Jurkat, Clone E6-1 (cell line): ENCODE measurements around the gene CSRNP3.
A peak's percentile ranks its signal among the peaks of the same experiment; 100 is the strongest.

Experiments used
- DNase-seq: peaks from one replicate; pipeline ENCODE4 v3.0.0-alpha.2; 2011; ENCODE audit warnings: low read depth, low spot score
- H3K4me3 ChIP-seq: 2 replicates; pipeline ENCODE4 v1.5.1; 2011; ENCODE audit warnings: mild to moderate bottlenecking, low read length, control low read depth, moderate library complexity

Gene CSRNP3

DNA sequence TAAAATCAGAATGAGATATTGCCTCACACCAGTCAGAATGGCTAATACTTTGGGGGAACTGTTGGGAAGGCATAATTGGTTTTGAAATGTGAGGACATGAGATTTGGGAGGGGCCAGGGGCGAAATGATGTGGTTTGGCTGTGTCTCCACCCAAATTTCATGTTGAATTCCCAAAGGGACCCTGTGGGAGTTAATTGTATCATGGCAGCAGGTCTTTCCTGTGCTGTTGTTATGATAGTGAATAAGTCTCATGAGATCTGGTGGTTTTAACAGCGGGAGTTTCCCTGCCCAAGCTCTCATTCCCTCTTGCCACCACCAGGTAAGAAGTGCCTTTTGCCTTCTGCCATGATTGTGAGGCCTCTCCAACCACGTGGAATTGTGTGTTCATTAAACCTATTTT lies 59.6 kb downstream of the CSRNP3 start:
- no peak for DNase-seq
- no peak overlapping the region for H3K4me3 ChIP-seq

DNA sequence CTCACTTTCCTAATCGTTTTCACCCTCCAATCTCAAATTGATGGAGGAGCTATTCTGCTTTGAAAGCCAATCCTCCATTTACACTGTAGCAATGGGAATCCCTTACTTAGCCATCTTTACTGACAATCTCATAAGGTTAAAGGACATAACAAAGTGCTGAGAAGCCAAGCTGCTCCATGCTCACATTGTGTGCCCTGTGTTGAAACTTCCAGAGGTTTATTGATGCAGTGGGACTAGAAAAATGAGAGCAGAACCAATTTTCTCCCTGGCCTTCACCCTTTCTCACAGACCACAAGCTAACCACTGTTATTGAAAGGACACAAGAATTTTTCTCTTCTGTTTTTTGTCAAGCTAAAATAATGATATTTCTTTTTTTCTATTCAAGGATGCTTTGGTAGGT lies 63.8 kb downstream of the CSRNP3 start:
- DNase-seq: no peak
- H3K4me3 ChIP-seq: no peak overlapping the region

DNA sequence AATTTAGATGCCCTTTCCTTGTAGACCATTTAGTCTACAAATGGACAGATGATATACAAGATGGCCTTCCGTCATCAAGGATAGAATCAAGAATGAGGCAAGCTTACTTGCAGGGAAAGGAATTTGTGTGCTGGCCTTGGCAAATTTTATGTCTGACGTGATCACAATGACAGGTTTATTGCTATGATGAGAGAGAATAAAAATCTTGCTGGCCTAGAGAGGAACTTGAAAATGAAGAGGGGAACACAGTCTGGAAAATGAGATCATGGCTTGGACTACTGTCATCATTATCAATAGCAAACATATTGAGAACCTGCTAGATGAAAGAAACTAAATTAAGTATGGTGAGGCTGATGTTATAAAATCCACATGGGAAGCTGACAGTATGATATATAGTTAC lies 66.0 kb downstream of the CSRNP3 start:
- DNase-seq: no peak

DNA sequence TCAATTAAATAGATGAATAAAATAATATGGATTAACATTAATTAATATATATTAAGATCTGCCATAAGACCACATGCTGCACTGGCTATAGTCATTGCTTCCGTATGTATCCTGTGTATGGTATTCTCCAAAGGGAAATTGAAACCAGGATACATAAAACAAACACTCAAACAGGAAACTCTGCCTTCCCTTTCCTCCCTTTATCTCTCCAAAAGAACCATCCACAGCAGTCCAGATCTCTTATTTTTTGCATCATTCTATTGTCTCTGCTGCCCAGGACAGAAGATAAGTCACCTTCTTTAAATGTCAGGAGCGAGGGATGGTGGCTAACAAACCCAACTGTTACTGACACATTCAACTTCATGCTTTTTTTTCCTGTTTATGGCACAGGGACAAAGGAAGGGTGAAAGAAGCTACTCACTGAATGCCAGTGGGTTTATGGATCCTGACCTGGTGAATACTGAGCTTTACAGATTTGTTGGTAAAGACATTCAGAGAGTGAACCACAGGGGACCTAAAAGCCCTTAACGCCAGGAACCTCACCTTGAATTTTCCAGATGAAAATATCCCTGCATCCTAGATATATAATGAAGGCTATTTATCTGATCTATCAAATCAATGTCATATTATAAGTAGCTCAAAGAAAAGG lies 67.5 kb downstream of the CSRNP3 start:
- no peak overlapping the region for H3K4me3 ChIP-seq
- no peak for DNase-seq

More for the DNA sequence above, 66.0 kb downstream of the CSRNP3 start:
- no peak overlapping the region for H3K4me3 ChIP-seq

DNA sequence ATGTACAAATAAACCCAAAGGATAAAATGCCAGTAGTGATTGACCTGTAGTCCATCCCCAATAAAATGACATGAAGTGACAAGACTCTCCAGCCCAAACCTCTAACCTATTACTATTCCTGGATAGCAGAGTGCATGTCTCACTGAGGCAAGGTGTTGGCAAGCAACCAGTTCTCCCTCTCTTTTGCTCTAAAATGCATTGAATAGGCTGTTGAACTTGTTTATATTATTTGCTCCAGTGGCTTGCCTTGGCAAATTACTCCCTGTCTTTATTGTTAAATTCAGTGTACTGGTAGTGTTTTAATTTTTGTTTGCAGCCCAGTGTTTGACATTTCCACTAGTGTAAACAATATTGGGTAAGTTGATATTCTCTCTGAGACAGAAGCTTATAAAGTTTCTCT lies 70.5 kb downstream of the CSRNP3 start:
- no peak for DNase-seq
- no peak overlapping the region for H3K4me3 ChIP-seq

DNA sequence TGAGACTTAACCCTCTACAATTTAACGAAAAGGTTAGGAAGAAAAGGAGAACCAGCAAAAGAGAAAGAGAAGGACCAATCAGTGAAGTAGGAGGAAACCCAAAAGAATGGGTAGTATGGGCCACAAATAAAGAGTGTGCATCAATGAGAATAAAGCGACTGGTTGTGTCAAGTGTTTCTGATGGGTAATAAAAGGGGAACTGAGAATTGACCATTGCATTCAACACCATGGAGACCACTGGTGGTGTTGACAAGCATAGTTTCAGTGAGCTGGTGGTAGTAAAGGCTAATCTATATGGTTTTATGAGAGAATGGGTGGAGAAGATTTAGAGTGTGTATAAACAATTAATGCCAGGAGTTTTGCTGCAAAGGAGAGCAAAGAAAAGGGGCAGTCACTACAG lies 75.4 kb downstream of the CSRNP3 start:
- DNase-seq: no peak
- no peak overlapping the region for H3K4me3 ChIP-seq

DNA sequence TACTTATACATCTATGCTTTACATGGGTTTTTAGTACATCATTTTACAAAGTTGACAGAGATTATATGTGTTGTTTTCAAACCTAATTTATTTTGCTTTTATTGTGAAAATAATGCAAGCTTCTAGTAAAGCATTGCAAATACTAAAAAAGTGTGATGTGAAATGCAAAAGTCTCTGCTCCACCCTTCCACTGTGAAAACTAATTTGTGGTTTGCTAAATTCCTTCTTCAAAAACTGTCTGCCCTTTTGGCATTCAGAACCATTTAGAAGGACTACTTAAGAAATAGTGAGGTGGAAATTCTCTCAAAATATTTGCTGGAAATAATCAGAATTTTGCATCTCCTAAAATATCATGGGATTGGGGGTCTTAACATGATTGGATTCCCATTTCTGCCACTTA lies 78.4 kb downstream of the CSRNP3 start:
- H3K4me3 ChIP-seq: no peak overlapping the region
- DNase-seq: no peak

DNA sequence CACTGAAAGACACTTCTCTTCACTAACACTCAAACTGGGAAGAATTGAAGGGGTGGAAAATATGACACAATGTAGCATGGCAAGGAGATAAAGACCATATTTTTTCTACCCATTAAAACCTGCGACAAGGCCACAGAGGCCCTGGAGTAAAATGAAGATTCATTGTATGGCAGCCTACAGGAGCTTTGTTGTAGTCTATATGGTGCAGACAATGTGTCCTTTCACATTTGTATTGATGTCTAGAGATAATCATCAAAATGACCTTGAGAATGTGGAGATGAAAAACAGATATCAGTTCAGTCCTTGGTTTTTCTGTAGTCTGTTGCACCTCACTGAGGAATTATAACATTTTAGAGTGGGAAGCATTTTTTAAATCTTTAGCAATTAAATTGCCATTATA lies 80.1 kb downstream of the CSRNP3 start:
- no peak for DNase-seq
- H3K4me3 ChIP-seq: no peak overlapping the region

DNA sequence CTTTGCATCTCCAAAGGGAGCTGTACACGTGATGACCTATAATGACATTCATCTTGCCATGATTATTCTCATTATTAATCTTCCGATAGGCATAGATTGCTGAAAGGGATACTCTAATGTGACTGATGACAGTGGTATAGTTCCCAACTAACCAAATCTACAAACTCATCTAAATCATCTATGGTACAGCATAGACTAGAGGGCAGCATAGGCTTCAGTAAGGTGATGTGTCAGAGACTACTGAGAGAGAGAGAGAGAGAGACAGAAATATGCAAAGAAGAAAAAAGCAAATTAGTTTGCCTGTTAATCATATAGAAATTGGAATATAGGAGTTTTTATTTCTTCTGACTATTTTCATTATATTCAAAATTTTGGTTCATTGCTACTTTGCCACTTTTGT lies 89.3 kb downstream of the CSRNP3 start:
- DNase-seq: no peak
- no peak overlapping the region for H3K4me3 ChIP-seq

DNA sequence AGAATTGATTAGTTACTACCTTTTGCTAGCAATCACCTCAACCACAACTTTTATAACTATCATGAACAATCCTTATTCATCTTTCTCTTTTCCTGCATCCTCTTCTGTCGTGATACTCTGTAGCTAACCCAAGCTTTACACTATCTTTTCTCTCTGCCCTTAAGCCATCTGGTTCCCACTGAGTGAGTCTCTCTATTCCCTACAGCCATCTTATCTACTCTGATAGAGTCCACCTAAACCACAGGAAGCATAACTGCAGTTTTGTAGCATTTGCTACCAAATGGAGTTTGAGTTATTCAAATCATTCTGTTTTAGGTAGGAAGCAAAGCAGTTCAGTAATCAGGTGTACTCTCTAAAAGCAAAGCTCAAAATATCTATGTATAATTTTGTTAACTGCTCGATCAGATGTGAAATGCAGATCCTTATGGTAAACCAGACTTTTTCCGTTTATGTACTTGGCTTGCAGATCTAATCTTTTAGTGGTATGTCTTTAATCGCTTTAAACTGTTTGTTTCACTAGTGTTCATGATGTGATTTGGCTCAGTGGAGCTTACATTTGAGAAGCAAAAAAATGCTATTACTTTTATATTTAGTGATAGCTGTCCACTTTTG lies 91.0 kb downstream of the CSRNP3 start:
- DNase-seq: no peak

DNA sequence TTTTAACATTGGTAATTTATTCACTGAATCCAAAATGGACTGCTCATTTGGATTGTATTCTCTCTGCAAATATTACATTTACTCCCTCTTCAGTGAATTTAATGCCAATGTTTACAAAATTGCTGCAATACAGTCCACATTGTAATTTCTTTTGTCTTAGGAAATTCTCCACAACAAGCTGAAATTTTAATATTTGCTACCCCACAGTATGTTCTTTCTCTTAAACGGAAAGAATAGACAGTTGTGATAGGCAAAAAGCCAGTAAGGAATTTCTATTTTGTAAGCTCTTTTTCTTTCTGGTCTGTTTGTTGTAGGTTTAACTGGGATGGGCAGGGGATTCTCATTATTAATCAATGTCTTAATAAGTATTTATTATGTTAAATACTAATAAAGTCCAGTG lies 92.0 kb downstream of the CSRNP3 start:
- no peak overlapping the region for H3K4me3 ChIP-seq
- DNase-seq: no peak

More for the DNA sequence above, 91.0 kb downstream of the CSRNP3 start:
- H3K4me3 ChIP-seq: no peak overlapping the region

DNA sequence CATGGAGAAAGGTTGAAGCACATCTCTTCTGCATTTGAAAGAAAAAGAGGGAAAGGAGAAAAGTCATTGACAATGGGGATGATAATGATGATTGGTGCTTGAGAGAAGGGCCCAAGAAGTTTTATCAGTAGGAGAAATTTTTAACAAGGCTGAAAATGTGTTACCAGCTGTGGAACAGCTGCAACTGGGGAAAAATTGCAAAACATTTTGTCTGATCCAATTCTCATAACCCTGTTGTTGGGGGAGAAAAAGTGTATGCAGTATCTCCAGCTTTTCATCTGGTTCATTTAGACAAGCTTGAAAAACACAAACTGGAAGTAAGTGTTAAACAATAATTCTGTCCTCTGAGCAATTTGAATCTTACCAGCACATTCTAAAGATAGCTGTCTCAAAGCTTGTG lies 92.7 kb downstream of the CSRNP3 start:
- no peak overlapping the region for H3K4me3 ChIP-seq
- no peak for DNase-seq

DNA sequence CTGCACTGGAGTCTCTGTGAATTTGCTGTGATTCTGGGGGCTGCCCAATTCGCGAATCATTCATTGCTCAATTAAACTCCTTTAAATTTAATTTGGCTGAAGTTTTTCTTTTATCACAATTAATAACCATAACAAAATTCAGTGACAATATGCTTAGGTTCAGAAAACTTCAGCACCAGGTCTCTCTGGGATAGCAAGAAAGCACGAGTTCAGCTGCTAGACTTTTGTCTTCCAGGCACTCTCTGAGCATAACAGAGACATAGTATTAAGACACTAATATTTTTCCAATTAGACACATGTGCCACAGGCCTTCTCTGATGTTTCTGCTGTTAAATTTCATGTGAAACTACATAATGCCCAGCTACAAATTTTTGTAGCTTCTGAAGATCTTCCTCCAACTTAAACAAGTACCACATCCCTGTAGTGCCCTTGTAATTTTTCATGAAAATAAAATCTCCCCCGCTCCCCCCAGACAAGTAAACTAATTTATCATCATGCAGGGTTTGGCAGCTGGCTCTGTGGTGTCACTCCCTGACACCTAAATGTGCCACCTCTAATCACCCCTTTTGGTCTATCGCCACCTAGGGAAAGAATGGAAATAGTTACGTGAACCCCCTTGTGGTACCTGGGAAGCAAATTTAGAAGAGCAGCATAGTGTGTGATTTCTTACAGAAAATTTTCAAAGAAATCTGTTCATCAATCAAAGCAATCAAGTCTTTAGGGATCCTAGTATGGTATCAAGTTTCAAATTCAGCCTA lies 94.1 kb downstream of the CSRNP3 start:
- peak; percentile 17 for DNase-seq
- H3K4me3 ChIP-seq: no peak overlapping the region

DNA sequence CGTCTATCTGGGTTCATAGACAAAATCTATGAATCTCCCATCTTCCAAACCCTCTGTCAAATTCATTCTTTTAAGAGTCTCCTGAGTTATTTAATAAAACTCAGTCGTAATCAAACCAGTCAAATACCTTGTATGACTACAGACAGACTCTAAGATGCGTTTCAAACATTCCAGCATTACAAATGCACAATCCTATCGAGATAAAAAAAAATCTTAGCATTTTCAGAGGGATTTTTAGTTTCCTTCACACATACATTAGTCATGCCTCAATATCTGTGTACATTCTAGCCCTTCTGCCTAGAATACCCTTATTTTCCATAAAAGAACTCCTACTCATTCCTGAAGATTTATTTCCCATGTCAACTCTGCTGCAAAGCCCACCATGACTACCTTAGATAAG lies 96.5 kb downstream of the CSRNP3 start:
- DNase-seq: no peak

DNA sequence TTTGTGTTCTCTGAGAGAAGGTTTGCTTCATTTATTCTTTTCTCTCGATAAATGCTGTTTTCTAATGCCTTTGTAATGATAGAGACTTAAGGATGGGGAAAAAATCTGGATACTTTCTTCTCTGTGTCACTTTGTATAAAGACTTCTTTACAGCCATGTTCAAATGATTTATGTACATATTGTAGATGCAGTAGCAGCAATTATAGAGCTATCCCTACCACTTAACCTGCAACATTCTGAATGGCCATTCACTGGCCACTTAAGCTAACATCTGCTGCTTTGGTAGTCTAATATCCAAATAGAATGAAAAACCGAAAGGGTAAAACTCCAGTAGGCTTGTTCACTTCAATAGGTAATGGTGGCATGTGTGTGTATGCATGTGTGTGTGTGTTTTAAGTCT lies 97.8 kb downstream of the CSRNP3 start:
- DNase-seq: no peak
- H3K4me3 ChIP-seq: no peak overlapping the region

More for the DNA sequence above, 96.5 kb downstream of the CSRNP3 start:
- no peak overlapping the region for H3K4me3 ChIP-seq

DNA sequence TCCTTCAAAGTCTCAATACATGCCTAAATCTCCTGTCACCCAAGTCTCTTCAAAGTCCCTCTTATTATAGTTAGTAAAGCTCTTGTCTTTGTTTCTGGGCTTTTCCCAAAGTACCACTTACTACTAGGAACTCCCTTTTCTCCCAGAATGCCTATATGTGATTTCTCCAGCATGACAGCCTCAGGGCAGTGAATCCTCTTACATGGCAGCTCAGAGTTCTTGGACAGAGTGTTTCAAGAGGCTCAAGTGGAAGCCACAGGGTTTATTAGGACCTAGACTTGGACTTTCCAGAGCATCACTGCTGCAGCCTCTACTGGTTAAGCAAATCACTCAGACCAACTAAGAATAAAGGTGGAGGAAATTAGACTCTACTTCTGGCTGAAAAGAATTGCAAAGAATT lies 98.9 kb downstream of the CSRNP3 start:
- DNase-seq: no peak
- H3K4me3 ChIP-seq: no peak overlapping the region

DNA sequence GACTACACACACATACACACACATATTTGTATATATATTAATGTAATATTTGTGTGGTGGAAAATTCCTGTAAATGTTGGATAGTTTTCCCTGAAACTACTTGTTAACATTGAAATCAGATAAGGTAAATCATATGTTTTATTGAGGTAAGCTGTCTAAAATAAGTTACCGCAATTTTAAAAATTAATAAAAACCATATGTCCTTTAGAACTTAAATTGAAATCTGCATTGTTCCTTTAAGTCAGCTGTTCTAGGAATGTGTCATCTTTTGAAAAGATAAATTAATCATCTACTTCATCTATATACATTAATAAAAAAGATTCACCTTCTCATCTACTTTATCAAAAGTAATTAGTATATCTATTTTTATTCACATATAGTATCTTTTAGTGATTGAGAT lies 102.0 kb downstream of the CSRNP3 start:
- H3K4me3 ChIP-seq: no peak overlapping the region
- DNase-seq: no peak

DNA sequence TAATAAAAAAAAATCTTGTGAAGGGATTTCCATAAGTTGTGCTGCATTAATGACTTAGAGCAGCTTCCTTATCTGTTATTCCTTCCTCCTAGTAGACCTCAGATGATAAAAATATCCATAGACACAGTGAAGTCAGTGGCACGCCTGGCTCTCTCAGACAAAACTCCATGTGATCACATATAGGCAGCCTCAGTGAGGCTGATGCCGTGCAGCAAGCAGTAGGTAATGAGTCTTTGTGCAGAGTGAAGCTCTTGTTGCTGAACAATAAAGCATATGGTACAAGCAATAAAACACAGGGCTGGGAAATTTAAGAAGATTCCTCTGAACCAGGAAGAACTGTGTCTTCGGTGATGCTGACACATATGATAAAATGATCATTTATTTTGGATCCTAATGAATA lies 102.7 kb downstream of the CSRNP3 start:
- H3K4me3 ChIP-seq: no peak overlapping the region
- DNase-seq: no peak

DNA sequence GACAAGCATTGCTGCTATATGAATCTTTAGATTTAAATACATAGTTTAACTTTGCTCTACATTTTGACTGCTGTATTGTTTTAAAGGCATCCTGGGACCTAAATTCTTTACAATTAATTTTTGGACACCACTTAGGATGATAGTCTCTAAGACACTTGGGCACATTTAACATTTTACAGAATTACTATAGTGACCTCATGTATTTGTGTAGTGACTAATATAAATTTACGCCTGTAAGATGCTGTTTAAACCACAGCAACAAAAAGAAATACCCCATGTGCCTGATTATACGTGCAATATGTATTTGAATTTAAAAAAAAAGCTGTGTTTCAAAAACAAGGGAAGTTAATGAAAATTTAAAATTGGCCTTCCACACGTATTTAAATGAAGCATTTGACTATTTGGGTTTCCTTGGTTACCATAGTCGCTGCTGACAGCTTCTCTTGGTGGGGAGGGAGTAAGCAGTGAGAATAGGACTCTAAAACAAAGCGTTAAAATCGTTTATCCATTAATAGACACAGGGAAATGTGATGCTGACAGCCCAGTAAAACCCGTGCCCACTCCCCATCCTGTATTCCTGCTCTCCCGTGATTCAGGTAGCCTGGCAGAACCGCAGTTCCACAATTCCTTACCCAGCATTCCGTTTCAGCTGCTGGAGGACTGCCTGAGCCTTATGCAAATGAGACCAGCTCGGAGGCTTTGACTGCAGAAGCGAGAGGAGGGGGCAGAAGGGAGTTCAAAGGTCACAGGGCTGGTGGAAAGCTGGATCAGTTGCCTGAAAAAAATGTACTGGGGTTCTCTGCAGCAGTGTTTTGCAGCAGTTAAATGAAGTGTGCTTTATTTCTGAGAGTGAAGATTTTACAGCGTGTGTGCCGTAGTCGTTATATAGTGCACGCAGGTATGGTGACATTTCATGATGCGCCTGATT lies 104.3 kb downstream of the CSRNP3 start:
- DNase-seq: no peak
- H3K4me3 ChIP-seq: no peak overlapping the region
